HG03025 (cell line): Measurements from ENCODE around the gene CCDC57.

Source experiments
- ATAC-seq: cut with Tn5 transposase; IDR thresholded peaks from one replicate; pipeline ENCODE4 v1.9.1; 2021; ENCODE audit warnings: mild to moderate bottlenecking, moderate library complexity; ENCODE audit not compliant: unreplicated experiment, low FRiP score

The CCDC57 gene

GRCh38 chr17:82112914-82113311, 99.7 kb downstream of the CCDC57 start:
- no peak for ATAC-seq

GRCh38 chr17:82112181-82112913, 100.3 kb downstream of the CCDC57 start:
- no peak for ATAC-seq

DNA sequence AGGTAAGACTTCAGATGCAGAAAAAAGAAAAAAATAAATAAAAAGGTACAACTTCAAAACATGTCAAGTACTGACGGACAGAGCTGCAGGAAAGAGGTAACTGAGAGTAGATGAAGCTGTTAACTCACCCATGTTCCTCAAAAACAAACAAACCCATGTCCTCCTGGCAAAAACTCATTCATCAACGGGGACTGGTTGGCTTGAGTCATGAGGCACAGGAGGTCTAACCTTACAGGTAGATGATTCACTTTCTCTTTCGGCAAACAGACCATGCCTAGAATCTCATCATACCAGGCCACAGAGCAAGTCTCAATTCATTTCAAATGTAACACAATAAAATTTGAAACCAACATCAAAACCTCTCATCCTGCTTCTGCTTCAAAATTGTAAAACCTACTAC, 102.3 kb downstream of the CCDC57 start:
- ATAC-seq, result no peak

DNA sequence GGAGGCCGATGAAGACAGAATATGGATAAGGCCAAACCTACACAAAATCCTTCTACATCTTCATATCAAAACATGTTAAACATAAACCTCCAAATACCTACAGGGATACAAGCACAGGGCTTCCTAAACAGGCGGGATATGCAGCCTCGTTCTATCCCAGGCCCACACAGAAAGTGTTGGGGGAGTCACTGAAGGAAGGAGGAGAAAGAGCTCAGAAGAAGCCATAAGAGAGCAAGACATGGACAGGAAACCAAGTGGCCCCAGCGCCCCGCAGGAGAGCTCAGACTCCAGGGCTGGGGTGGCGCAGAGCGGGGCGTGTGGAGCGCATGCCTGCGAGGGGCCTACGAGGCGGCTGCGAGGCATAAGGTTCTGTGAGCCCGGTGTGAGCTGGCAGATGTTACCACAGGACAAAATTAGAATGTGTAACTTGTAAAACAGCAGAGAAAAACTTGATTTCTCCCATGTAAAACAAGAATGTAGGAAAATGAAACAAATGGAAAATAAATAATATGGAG, 103.6 kb downstream of the CCDC57 start:
- ATAC-seq, result no peak

DNA sequence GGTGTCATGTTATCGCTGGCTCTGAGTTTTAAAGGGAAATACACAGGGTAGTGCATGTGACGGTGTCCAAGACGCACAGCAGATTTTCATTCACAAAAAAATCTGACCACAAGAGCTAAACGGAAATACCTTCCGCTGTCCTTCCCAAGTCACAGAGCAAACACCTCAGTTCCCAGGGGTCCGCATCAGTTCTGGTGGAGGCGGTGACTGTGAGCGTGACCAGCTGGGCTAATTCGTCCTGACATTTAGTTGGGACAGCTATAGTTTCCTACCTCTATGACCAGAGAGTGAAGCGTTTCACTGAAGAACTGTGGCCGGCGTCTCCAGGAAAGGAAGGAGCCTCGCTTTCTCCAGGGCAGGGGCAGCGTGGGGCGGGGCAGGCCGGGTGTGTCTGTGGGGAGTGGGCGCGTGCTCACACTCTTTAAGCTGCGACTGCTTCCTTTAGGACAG, 104.1 kb downstream of the CCDC57 start:
- ATAC-seq, result no peak

DNA sequence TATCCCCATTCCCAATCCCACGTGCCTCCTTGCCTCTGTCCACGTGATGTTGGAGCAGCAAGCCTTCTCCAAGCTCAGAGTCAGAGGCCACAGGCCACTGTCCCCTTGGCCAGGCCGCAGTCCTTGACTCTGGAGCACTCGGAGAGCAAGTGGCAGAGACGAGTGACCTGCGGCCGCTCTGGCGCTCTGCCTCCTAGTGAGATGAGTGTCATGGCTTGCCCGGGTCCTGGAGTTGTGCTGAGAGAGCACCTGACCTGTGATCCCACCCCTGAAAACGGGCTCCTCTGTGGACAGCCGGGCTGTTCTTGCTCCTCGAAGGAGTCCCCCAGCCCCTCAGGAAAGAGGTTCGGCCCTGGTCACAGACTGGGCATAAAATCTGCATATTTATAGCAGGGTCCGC, 104.6 kb downstream of the CCDC57 start:
- no peak for ATAC-seq

DNA sequence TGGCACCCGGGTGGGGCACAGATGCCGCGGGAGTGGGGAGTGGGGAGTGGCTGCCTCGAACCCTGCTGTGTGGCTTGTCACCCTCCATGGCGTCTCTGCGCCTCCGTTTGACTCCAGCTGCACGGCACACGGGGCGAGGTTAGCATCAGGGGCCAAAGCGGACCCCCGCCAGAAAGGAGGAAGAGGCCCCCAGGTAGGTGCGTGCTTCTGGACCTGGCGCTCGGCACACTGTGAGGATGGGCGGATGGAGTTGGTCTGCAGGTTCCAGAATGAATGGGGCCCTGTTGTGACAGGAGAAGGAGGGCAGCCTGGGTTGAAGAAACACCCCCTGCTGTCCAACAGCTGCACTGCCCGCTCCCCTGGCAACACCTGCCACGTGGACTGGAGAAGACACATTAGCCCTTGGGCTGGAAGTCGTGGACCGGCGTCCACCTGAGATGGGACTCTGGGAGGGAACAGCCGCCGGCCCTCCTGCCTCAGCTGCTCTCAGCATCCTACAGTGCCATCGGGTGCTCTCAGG, 105.2 kb downstream of the CCDC57 start:
- ATAC-seq, result no peak

DNA sequence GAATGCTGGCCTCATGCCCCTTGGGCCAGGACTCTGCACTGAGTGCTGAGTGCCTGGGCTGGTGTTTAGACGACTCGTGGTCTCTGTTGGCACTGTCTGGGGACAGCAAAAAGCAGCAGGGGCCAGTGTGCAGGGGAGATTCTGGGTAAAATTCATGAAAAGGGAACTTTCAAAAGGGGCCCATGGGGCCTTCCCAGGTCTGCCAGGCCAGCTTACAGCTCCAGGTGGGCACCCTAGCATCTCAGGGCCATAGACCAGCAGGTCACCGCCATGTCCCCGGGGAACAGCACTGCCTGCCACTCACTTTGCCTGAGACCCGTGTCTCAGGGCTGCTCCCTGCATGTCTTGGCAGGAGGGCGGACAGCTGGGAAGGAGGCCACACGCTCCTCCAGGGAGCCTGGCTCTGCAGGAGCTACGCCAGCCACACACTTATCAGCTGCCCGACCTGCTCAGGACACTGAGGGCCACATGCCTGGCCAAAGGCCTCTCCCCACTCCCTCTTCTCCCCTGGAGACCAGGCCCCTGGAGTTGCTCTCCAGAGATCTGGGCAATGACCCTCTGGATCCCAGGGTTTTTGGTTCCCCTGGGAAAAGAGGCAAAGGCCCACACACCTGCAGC, 105.8 kb downstream of the CCDC57 start:
- ATAC-seq, result no peak

GRCh38 chr17:82105882-82106687, 106.6 kb downstream of the CCDC57 start:
- ATAC-seq, result no peak

- ATAC-seq, result no peak
Observed at GRCh38 chr17:82105417-82105881, 107.2 kb downstream of the CCDC57 start.

DNA sequence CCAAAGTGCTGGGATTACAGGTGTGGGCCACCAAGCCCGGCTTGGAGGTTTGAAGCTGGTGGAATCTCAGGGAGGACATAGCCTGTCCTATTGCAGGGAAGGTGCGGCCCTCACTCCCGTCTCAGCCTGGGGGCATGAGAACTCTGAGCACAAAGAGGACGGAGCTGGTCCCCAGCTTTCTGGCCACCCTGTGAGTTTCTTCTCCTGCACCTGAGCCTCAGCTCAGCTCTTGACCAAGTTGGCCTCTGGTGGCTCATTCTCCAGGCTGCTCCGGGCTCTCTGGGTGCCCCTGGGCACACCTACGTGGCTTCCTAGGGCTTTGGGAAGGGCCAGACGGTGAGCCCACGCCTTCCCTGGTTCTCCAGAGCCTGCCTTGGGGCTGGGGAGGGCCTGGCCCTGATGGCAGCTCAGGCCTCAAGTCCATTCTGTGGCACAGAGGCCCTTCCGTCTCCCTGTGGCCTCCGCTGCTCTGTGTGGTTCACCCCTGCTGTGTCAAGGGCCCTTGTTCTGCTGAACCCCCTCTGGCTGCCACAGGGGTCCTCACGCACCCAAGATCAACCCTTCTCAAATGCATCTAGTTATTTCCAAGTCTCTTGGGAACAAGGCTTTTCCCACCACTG, 107.7 kb downstream of the CCDC57 start:
- ATAC-seq, result no peak

- ATAC-seq, result no peak
Observed at GRCh38 chr17:82103553-82104451, 108.8 kb downstream of the CCDC57 start.

DNA sequence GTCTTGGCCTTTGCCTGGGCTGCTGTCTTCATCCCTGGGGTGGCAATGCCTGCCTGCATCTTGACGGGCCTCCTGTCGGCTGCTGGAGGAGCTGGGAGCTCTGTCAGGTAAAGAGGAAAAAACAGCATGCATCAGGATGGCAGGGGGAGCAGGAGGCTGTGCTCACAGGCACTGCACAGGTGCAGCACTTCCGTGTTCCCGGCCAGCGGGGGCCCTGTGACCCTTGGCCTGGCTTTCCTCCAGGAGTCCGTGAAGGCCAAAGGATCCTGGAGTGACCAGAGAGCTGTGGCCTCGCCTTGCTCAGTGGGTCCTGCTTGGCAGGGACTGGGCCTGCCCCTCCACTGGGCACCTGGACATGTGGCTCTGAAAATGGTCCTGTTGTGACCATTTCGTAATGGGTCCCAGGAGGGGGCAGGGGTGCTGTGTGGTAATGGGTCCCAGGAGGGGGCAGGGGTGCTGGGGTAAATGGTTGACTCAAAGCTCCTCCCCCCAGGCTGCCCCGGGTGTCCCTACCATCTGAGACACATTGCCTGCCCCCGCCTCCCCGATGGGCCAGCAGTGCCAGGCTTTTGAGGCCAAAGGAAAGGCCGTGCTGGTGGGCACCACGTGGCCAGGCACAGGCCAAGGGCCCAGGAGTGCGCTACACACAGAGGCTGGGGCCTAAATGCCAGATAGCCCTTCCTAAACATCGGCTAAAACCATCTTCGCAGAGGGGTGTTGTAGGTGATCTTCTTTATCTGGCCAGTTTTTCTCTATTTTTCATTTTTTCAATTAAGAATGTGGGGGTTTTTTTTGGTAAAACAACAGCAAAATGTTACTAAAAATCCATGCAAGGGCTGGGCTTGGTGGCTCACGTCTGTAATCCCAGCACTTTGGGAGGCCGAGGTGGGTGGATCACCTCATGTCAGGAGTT, 110.6 kb downstream of the CCDC57 start:
- no peak for ATAC-seq

GRCh38 chr17:82101301-82101715, 111.3 kb downstream of the CCDC57 start:
- no peak for ATAC-seq

GRCh38 chr17:82100502-82101298, 111.9 kb downstream of the CCDC57 start:
- ATAC-seq, result no peak

DNA sequence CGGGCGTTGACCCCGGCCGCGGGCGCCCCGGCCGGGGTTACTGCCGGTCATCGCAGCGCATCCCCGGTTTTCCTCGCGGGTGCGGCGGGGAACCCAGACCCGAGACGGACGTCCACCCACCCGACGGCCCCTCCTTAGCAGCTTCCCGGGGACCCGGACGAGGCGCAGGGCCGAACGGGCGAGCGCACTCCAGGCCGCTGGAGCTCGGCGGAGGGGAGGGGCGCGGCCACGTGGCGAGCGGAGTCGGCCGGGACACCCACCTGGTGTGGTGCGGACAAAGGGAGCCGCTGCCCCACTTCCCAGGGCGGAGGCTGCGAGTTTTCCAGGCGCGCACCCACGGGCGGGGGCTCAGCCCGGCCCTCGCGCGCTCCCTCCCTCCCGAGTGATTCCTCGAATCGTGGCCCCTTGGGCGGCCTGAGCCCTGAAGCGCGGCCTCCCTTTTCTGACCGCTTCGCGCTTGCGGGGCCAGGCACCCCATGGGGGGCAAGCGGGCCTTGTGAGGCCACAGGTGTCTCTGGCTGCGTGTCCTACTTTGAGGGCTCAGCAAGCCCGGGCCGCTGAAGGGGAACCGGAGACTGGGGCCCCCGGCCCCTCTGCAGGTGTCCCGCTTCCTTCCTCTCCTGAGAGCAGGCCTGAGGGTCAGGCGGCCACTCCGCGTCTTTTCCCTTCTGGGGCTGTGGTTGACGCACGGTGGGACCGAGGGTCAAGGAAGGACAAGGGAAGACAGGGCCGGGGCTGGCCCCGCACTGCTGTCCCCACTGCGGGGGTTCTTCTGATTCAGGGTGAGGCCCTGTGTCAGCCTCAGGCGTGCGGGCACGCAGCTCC, 113.5 kb downstream of the CCDC57 start:
- peak; percentile 11 for ATAC-seq
